ENCODE results near the gene SLC16A11.
"Not testable (repeated sequence)": the region's sequence is repeated elsewhere in the genome, so short reads cannot be mapped to it uniquely, and the experiment has no call there.

The SLC16A11 gene

GRCh38 chr17:6993613-6994056, 50.3 kb downstream of the SLC16A11 start:
- not testable (repeated sequence) for H3K36me3 ChIP-seq (ENCODE audit: control insufficient read depth, insufficient read depth, low read length); H3K4me3 ChIP-seq (ENCODE audit: low read length); H3K9ac ChIP-seq (ENCODE audit: low read length); H3K27me3 ChIP-seq (ENCODE audit: control insufficient read depth, insufficient read depth, low read length); H3K4me1 ChIP-seq (ENCODE audit: control insufficient read depth, insufficient read depth, low read length); H3K27ac ChIP-seq (ENCODE audit: low read depth, low read length)

All from rectal smooth muscle tissue (tissue), 1 donor.